SH-SY5Y (cell line): ENCODE results near the gene CTBP2.

Experiments used
- GATA2 ChIP-seq: IDR thresholded peaks from 2 replicates; pipeline ENCODE4 v1.6.1; 2011; ENCODE audit warnings: mild to moderate bottlenecking, low read depth, low read length
- GATA3 ChIP-seq: IDR thresholded peaks from 2 replicates; pipeline ENCODE4 v1.6.1; 2011; ENCODE audit warnings: low read depth, mild to moderate bottlenecking, low read length, moderate library complexity

DNA sequence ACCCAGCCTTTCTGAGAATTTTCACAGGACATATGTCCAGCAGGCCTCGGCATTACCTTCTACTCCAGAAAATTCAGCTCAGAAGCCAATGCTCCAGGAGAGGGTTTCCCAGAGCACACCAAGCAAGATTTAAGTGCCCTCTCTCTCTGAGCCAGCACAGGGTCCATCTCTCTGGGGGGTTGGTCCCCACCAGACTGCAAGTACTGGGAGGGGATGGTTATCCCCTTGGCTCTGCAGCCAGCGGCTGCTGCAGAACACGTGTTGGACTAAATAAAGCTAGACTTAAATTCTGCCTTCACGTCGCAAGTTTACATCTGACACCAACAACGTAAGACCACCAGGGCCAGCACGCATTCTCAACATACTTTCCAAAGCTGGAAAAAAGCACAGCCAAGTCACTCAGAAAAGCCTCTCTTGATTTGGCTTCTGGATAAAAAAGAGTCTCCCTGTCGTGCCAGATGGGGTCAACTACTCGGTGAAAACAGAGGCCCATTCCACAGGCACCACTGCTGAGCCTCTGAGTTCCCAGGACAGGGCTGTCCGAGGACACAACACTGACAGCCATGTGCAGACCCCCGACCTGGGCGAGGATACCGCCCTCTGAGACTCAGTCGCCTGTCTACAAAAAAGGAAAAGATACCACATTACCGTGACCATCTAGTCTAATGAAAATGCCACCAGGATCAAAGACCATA is 77.3 kb downstream of the CTBP2 start:
- TF ChIP-seq GATA2 (no peak), GATA3 (no peak)
